Kidney (tissue), 14 donors: ENCODE measurements around the gene TSPYL1. TPM values are rescaled to one million over a fixed set of nuclear protein-coding genes. Genes with fewer than 3 reads are reported as not detected.

ENCODE experiments used
- DNase-seq, 5 donors: peaks; one replicate each; pipeline ENCODE4 v3.0.0-alpha.2; 2013 to 2020
- FAIRE-seq: peaks from 2 replicates; lab custom pipeline; 2012; peaks lifted over from hg19 to GRCh38; lab: Jason Lieb, UNC
- H3K27ac ChIP-seq, 2 donors: one replicate each; pipeline ENCODE4 v1.7.0; 2013; ENCODE audit warnings: low read depth in 2 of 2, low read length in 2 of 2, inconsistent platforms in 1 of 2
- H3K27me3 ChIP-seq: one replicate; pipeline ENCODE4 v1.7.1; 2013; ENCODE audit warnings: low read length, inconsistent platforms; ENCODE audit not compliant: control insufficient read depth, insufficient read depth
- H3K36me3 ChIP-seq, 3 donors: one replicate each; pipeline versions ENCODE4 v1.7.0 to v1.7.1; 2013; ENCODE audit warnings: low read length in 3 of 3, control low read depth in 1 of 3, inconsistent platforms in 1 of 3; ENCODE audit not compliant: insufficient read depth in 3 of 3, control insufficient read depth in 2 of 3
- H3K4me1 ChIP-seq, 3 donors: one replicate each; pipeline versions ENCODE4 v1.7.0 to v1.7.1; 2013; ENCODE audit warnings: low read length in 3 of 3, inconsistent platforms in 1 of 3, low read depth in 1 of 3; ENCODE audit not compliant: control insufficient read depth in 2 of 3, insufficient read depth in 2 of 3
- H3K4me3 ChIP-seq, 3 donors: one replicate each; pipeline versions ENCODE4 v1.7.0 to v1.8.1; 2013; ENCODE audit warnings: low read length in 3 of 3, control low read depth in 1 of 3, inconsistent platforms in 1 of 3
- H3K9ac ChIP-seq, 3 donors: one replicate each; pipeline versions ENCODE4 v1.7.0 to v1.7.1; 2013; ENCODE audit warnings: low read length in 3 of 3, control low read depth in 1 of 3, inconsistent platforms in 1 of 3
- H3K9me3 ChIP-seq, 3 donors: one replicate each; pipeline versions ENCODE4 v1.7.0 to v1.7.1; 2013; ENCODE audit warnings: low read length in 3 of 3, control low read depth in 1 of 3, inconsistent platforms in 1 of 3; ENCODE audit not compliant: control insufficient read depth in 2 of 3, insufficient read depth in 1 of 3
- intact Hi-C: fragments of 100-400 bp; cut with DNase I; formaldehyde crosslinking; loops from one replicate; pipeline ENCODE4 v1.11.1; 2022
- polyA plus RNA-seq: library from polyadenylated mRNA; stranded (reverse); fragments of 350-450 nt; fragmentation: Illumina TruSeq; extraction: RNeasy Lipid Tissue Mini Kit (QIAGEN cat#74804); gene quantifications from one replicate; pipeline ENCODE4 v1.2.3, GENCODE V29; 2014; ENCODE audit warnings: low read depth, low replicate concordance; ENCODE audit not compliant: insufficient read depth
- total RNA-seq: library from RNA; stranded (reverse); fragmentation: NEBNext Ultra II Directional; extraction: Animal tissue kit (Norgen Biotek cat#: 25700); gene quantifications from one replicate; pipeline ENCODE4 v1.2.1, GENCODE V29; 2021
- TF ChIP-seq, protein P1 (sequence below): IDR thresholded peaks from 3 replicates; pipeline ENCODE4 v1.5.1; 2012; ENCODE audit warnings: mild to moderate bottlenecking, moderate library complexity, borderline replicate concordance; ENCODE audit not compliant: insufficient read depth; ENCODE audit errors: extremely low read depth
- donor health status: control.
- donor health status: control.
- donor health status: control.
- donor health status: control.
- donor health status: control.
- donor health status: DM: yes; HTN: yes; CAD: no.
- donor health status: Normal renal cell carcinoma (clear cell type).

The TSPYL1 gene
- total and polyA plus RNA-seq, 2 donors from 2014 or later: 68.7 to 112 TPM

DNA sequence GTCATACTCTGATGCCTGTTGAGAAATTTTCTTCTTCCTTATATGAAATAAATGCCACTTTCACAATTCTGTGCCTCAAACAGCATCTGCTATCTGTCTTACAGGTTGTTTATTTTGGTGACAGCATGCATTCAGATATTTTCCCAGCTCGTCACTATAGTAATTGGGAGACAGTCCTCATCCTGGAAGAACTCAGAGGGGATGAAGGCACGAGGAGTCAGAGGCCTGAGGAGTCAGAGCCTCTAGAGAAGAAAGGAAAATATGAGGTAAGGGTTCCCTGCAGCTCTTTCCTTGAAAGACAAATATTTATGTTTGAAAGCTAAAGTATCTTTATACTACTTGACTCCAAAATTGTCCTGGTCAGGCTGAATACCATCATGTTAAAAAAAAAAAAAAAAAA, 41.6 kb downstream of the TSPYL1 start:
- TF ChIP-seq, protein P1, sequence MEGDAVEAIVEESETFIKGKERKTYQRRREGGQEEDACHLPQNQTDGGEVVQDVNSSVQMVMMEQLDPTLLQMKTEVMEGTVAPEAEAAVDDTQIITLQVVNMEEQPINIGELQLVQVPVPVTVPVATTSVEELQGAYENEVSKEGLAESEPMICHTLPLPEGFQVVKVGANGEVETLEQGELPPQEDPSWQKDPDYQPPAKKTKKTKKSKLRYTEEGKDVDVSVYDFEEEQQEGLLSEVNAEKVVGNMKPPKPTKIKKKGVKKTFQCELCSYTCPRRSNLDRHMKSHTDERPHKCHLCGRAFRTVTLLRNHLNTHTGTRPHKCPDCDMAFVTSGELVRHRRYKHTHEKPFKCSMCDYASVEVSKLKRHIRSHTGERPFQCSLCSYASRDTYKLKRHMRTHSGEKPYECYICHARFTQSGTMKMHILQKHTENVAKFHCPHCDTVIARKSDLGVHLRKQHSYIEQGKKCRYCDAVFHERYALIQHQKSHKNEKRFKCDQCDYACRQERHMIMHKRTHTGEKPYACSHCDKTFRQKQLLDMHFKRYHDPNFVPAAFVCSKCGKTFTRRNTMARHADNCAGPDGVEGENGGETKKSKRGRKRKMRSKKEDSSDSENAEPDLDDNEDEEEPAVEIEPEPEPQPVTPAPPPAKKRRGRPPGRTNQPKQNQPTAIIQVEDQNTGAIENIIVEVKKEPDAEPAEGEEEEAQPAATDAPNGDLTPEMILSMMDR: no peak
- Histone ChIP-seq H3K36me3 (peaks cover 0 to 7% (median 0%) of the 10 kb centered on the region in 3 donors), H3K9ac (no peak overlapping the region), H3K27ac (no peak overlapping the region), H3K9me3 (no peaks in the 10 kb centered on the region), H3K27me3 (no peaks in the 10 kb centered on the region), H3K4me1 (peaks cover 0 to 3% (median 0%) of the 10 kb centered on the region in 3 donors), H3K4me3 (no peak overlapping the region)
- FAIRE-seq: no peak
- intact Hi-C loops: no loop called here
- DNase-seq: no peak

GRCh38 chr6:116234689-116235088, 45.0 kb downstream of the TSPYL1 start:
- DNase-seq: peak in 1 of 5 donors; percentile 42
- peak; percentile 32 for FAIRE-seq
- Histone ChIP-seq H3K27me3 (no peaks in the 10 kb centered on the region), H3K9ac (no peak overlapping the region), H3K27ac (no peak overlapping the region), H3K36me3 (peaks cover 0 to 7% (median 0%) of the 10 kb centered on the region in 3 donors), H3K4me1 (peaks cover 0 to 3% (median 0%) of the 10 kb centered on the region in 3 donors), H3K4me3 (no peak overlapping the region), H3K9me3 (no peaks in the 10 kb centered on the region)
- intact Hi-C loops: no loop called here
- TF ChIP-seq, protein P1: no peak

- TF ChIP-seq, protein P1: no peak
- no peaks in the 10 kb centered on the region for H3K27me3 ChIP-seq
- no peak overlapping the region for H3K27ac ChIP-seq
- peak overlapping the region in 1 of 3 donors; percentile 54 for H3K9ac ChIP-seq
- FAIRE-seq (no peak), DNase-seq (peak; percentile 88 to 96 (median 94))
- intact Hi-C loops: no loop called here
- H3K9me3 ChIP-seq: no peaks in the 10 kb centered on the region
- H3K36me3 ChIP-seq: no peaks in the 10 kb centered on the region
- H3K4me1 ChIP-seq: peaks cover 0 to 3% (median 0%) of the 10 kb centered on the region in 3 donors
- peak overlapping the region in 2 of 3 donors; percentile 37 to 52 for H3K4me3 ChIP-seq
Measured at GRCh38 chr6:116229287-116229913, 50.3 kb downstream of the TSPYL1 start.

Other genes starting within 250 kb of the TSPYL1 start
- 25.0 TPM for gene FRK, start 219.0 kb downstream of the TSPYL1 start, total RNA-seq
- gene FRK, start 219.0 kb downstream of the TSPYL1 start, polyA plus RNA-seq: 5.9 TPM
- gene NT5DC1, start 179.1 kb downstream of the TSPYL1 start, total RNA-seq: 41.7 TPM
- gene NT5DC1, start 179.1 kb downstream of the TSPYL1 start, polyA plus RNA-seq: 34.8 TPM
- gene COL10A1, start 153.8 kb downstream of the TSPYL1 start, total RNA-seq: 0.50 TPM
- gene COL10A1, start 153.8 kb downstream of the TSPYL1 start, polyA plus RNA-seq: not detected
- 25.8 TPM for gene TSPYL4, start 25.9 kb downstream of the TSPYL1 start, total RNA-seq
- gene TSPYL4, start 25.9 kb downstream of the TSPYL1 start, polyA plus RNA-seq: 15.2 TPM
- 47.7 TPM for gene DSE, start 91.0 kb upstream of the TSPYL1 start, total RNA-seq
- 6.9 TPM for gene DSE, start 91.0 kb upstream of the TSPYL1 start, polyA plus RNA-seq
- 8.2 TPM for gene CALHM6, start 181.4 kb upstream of the TSPYL1 start, total RNA-seq
- 2.4 TPM for gene CALHM6, start 181.4 kb upstream of the TSPYL1 start, polyA plus RNA-seq
- 1.3 TPM for gene CALHM5, start 231.7 kb upstream of the TSPYL1 start, total RNA-seq
- gene CALHM5, start 231.7 kb upstream of the TSPYL1 start, polyA plus RNA-seq: 2.1 TPM